ENCODE results near the gene MBP.

MBP gene

GRCh38 chr18:76960528-76961035, 172.0 kb downstream of the MBP start:
- DNase-seq (ENCODE audit: low spot score in 2 of 2) = no peak
- Mint-ChIP-seq H3K4me1 (peaks cover 35% of the 10 kb centered on the region), H3K36me3 (ENCODE audit: insufficient read depth) (peaks cover 33% of the 10 kb centered on the region), H3K27ac (ENCODE audit: low read depth) (peak overlapping the region; percentile 39), H3K9me3 (no peaks in the 10 kb centered on the region), H3K27me3 (no peaks in the 10 kb centered on the region), H3K4me3 (no peak overlapping the region)
- no peak for ATAC-seq (replicated peaks; ENCODE audit: extremely low read depth, poor library complexity, severe bottlenecking)

- DNase-seq (ENCODE audit: low spot score in 2 of 2) (no peak), ATAC-seq (replicated peaks; ENCODE audit: extremely low read depth, poor library complexity, severe bottlenecking) (no peak)
- Mint-ChIP-seq H3K36me3 (ENCODE audit: insufficient read depth) (peaks cover 29% of the 10 kb centered on the region), H3K4me3 (no peak overlapping the region), H3K4me1 (peaks cover 25% of the 10 kb centered on the region), H3K9me3 (no peaks in the 10 kb centered on the region), H3K27me3 (no peaks in the 10 kb centered on the region), H3K27ac (ENCODE audit: low read depth) (no peak overlapping the region)
These were observed 173.0 kb downstream of the MBP start for GRCh38 chr18:76959605-76960004.

- no peak overlapping the region for H3K27ac Mint-ChIP-seq (ENCODE audit: low read depth)
- no peaks in the 10 kb centered on the region for H3K9me3 Mint-ChIP-seq
- no peak overlapping the region for H3K4me3 Mint-ChIP-seq
- peaks cover 20% of the 10 kb centered on the region for H3K4me1 Mint-ChIP-seq
- H3K27me3 Mint-ChIP-seq = no peaks in the 10 kb centered on the region
- no peak for DNase-seq (ENCODE audit: low spot score in 2 of 2)
- no peak for ATAC-seq (replicated peaks; ENCODE audit: extremely low read depth, poor library complexity, severe bottlenecking)
- H3K36me3 Mint-ChIP-seq (ENCODE audit: insufficient read depth) = peaks cover 32% of the 10 kb centered on the region
These were observed 173.8 kb downstream of the MBP start for GRCh38 chr18:76958692-76959341.

- ATAC-seq (replicated peaks; ENCODE audit: extremely low read depth, poor library complexity, severe bottlenecking) (no peak), DNase-seq (ENCODE audit: low spot score in 2 of 2) (no peak)
- peaks cover 9% of the 10 kb centered on the region for H3K4me1 Mint-ChIP-seq
- no peak overlapping the region for H3K27ac Mint-ChIP-seq (ENCODE audit: low read depth)
- no peaks in the 10 kb centered on the region for H3K9me3 Mint-ChIP-seq
- peak overlapping the region; percentile 14 for H3K4me3 Mint-ChIP-seq
- no peaks in the 10 kb centered on the region for H3K27me3 Mint-ChIP-seq
- H3K36me3 Mint-ChIP-seq (ENCODE audit: insufficient read depth) = peaks cover 33% of the 10 kb centered on the region
These were observed 174.9 kb downstream of the MBP start for GRCh38 chr18:76957384-76958355.

- Mint-ChIP-seq H3K36me3 (ENCODE audit: insufficient read depth) (peaks cover 33% of the 10 kb centered on the region), H3K4me3 (no peak overlapping the region), H3K9me3 (no peaks in the 10 kb centered on the region), H3K27ac (ENCODE audit: low read depth) (no peak overlapping the region), H3K4me1 (peaks cover 4% of the 10 kb centered on the region), H3K27me3 (no peaks in the 10 kb centered on the region)
- no peak for ATAC-seq (replicated peaks; ENCODE audit: extremely low read depth, poor library complexity, severe bottlenecking)
- DNase-seq (ENCODE audit: low spot score in 2 of 2) = no peak
These were observed 175.9 kb downstream of the MBP start for GRCh38 chr18:76956648-76957047.

GRCh38 chr18:76955524-76956170, 176.9 kb downstream of the MBP start:
- Mint-ChIP-seq H3K4me1 (peaks cover 10% of the 10 kb centered on the region), H3K4me3 (no peak overlapping the region), H3K27ac (ENCODE audit: low read depth) (no peak overlapping the region), H3K27me3 (no peaks in the 10 kb centered on the region), H3K9me3 (no peaks in the 10 kb centered on the region), H3K36me3 (ENCODE audit: insufficient read depth) (peaks cover 31% of the 10 kb centered on the region)
- DNase-seq (ENCODE audit: low spot score in 2 of 2) (no peak), ATAC-seq (replicated peaks; ENCODE audit: extremely low read depth, poor library complexity, severe bottlenecking) (no peak)

- ATAC-seq (replicated peaks; ENCODE audit: extremely low read depth, poor library complexity, severe bottlenecking) (no peak), DNase-seq (ENCODE audit: low spot score in 2 of 2) (no peak)
- Mint-ChIP-seq H3K36me3 (ENCODE audit: insufficient read depth) (peaks cover 15% of the 10 kb centered on the region), H3K9me3 (no peaks in the 10 kb centered on the region), H3K4me1 (peaks cover 22% of the 10 kb centered on the region), H3K27me3 (no peaks in the 10 kb centered on the region), H3K27ac (ENCODE audit: low read depth) (no peak overlapping the region), H3K4me3 (no peak overlapping the region)
These were observed 178.9 kb downstream of the MBP start for GRCh38 chr18:76953583-76954233.

- H3K9me3 Mint-ChIP-seq = no peaks in the 10 kb centered on the region
- H3K27me3 Mint-ChIP-seq = no peaks in the 10 kb centered on the region
- H3K4me1 Mint-ChIP-seq = peaks cover 28% of the 10 kb centered on the region
- H3K36me3 Mint-ChIP-seq (ENCODE audit: insufficient read depth) = peaks cover 15% of the 10 kb centered on the region
- no peak overlapping the region for H3K27ac Mint-ChIP-seq (ENCODE audit: low read depth)
- ATAC-seq (replicated peaks; ENCODE audit: extremely low read depth, poor library complexity, severe bottlenecking) = no peak
- DNase-seq (ENCODE audit: low spot score in 2 of 2) = no peak
- no peak overlapping the region for H3K4me3 Mint-ChIP-seq
These were observed 179.4 kb downstream of the MBP start for GRCh38 chr18:76953156-76953555.

GRCh38 chr18:76952747-76953146, 179.8 kb downstream of the MBP start:
- H3K36me3 Mint-ChIP-seq (ENCODE audit: insufficient read depth) = peaks cover 15% of the 10 kb centered on the region
- DNase-seq (ENCODE audit: low spot score in 2 of 2) = no peak
- H3K9me3 Mint-ChIP-seq = no peaks in the 10 kb centered on the region
- H3K4me3 Mint-ChIP-seq = no peak overlapping the region
- H3K4me1 Mint-ChIP-seq = peaks cover 32% of the 10 kb centered on the region
- no peaks in the 10 kb centered on the region for H3K27me3 Mint-ChIP-seq
- no peak for ATAC-seq (replicated peaks; ENCODE audit: extremely low read depth, poor library complexity, severe bottlenecking)
- H3K27ac Mint-ChIP-seq (ENCODE audit: low read depth) = no peak overlapping the region

GRCh38 chr18:76951456-76952247, 180.9 kb downstream of the MBP start:
- H3K36me3 Mint-ChIP-seq (ENCODE audit: insufficient read depth) = peaks cover 15% of the 10 kb centered on the region
- ATAC-seq (replicated peaks; ENCODE audit: extremely low read depth, poor library complexity, severe bottlenecking) (no peak), DNase-seq (ENCODE audit: low spot score in 2 of 2) (no peak)
- H3K9me3 Mint-ChIP-seq = no peaks in the 10 kb centered on the region
- peaks cover 43% of the 10 kb centered on the region for H3K4me1 Mint-ChIP-seq
- H3K27ac Mint-ChIP-seq (ENCODE audit: low read depth) = peak overlapping the region; percentile 33
- H3K27me3 Mint-ChIP-seq = no peaks in the 10 kb centered on the region
- no peak overlapping the region for H3K4me3 Mint-ChIP-seq

- no peak for ATAC-seq (replicated peaks; ENCODE audit: extremely low read depth, poor library complexity, severe bottlenecking)
- Mint-ChIP-seq H3K9me3 (no peaks in the 10 kb centered on the region), H3K4me1 (peaks cover 52% of the 10 kb centered on the region), H3K4me3 (peak overlapping the region; percentile 54), H3K36me3 (ENCODE audit: insufficient read depth) (peaks cover 9% of the 10 kb centered on the region), H3K27me3 (no peaks in the 10 kb centered on the region), H3K27ac (ENCODE audit: low read depth) (peak overlapping the region; percentile 14)
- DNase-seq (ENCODE audit: low spot score in 2 of 2) = no peak
These were observed 184.2 kb downstream of the MBP start for GRCh38 chr18:76948345-76948744.

Measured in central memory CD8-positive, alpha-beta T cell (primary cell).